ENCODE measurements around the gene PLCD1.
A peak's percentile ranks its signal among the peaks of the same experiment; 100 is the strongest.

PLCD1 gene

GRCh38 chr3:37993820-37994638, 35.4 kb downstream of the PLCD1 start:
- H3K79me2 ChIP-seq (ENCODE audit: low read length) = no peaks in the 10 kb centered on the region
- H3K9me3 ChIP-seq (replicated peaks; ENCODE audit: insufficient read depth, low read length) = no peaks in the 10 kb centered on the region
- peak; percentile 69 for DNase-seq
- H3K4me1 ChIP-seq (ENCODE audit: low read length) = peaks cover 26% of the 10 kb centered on the region
- H2AFZ ChIP-seq (ENCODE audit: low read length) = peak overlapping the region; percentile 96
- H3K27ac ChIP-seq (ENCODE audit: low read length) = peak overlapping the region; percentile 7; the same call in 1 of the 2 replicates
- peak overlapping the region; percentile 86 for H3K4me3 ChIP-seq (ENCODE audit: low read length)
- H3K9me2 ChIP-seq (replicated peaks; ENCODE audit: insufficient read depth, low read length) = no peaks in the 10 kb centered on the region
- H3K27me3 ChIP-seq (replicated peaks; ENCODE audit: insufficient read depth, low read length) = no peaks in the 10 kb centered on the region; the same call in 1 of the 2 replicates
- peak overlapping the region; percentile 67 for H3K4me2 ChIP-seq (ENCODE audit: low read depth, low read length)
- 0 out of 2 replicates have a peak, but pooled peaks cover 5% of the 10 kb centered on the region for H3F3A ChIP-seq (ENCODE audit: insufficient read depth, low read length)
- no peak for TF ChIP-seq EZH2phosphoT487 (IDR thresholded peaks at IDR 0.05; ENCODE audit: low read length)
- no peak for TF ChIP-seq EZH2 (optimal IDR thresholded peaks at IDR 0.05; ENCODE audit: low read depth, low read length)
- no peaks in the 10 kb centered on the region for H4K20me1 ChIP-seq (ENCODE audit: insufficient read depth, low read length)
- no peaks in the 10 kb centered on the region for H3K36me3 ChIP-seq (replicated peaks; ENCODE audit: insufficient read depth, low read length)
- peak overlapping the region; percentile 75 for H3K9ac ChIP-seq (ENCODE audit: low read length)

GRCh38 chr3:37993460-37993819, 36.0 kb downstream of the PLCD1 start:
- no peaks in the 10 kb centered on the region for H3K36me3 ChIP-seq (replicated peaks; ENCODE audit: insufficient read depth, low read length)
- peak overlapping the region; percentile 96 for H2AFZ ChIP-seq (ENCODE audit: low read length)
- no peaks in the 10 kb centered on the region for H4K20me1 ChIP-seq (ENCODE audit: insufficient read depth, low read length)
- no peaks in the 10 kb centered on the region for H3K79me2 ChIP-seq (ENCODE audit: low read length)
- TF ChIP-seq EZH2 (optimal IDR thresholded peaks at IDR 0.05; ENCODE audit: low read depth, low read length) (no peak), CTCF (IDR thresholded peaks at IDR 0.05; ENCODE audit: low read length) (no peak), EZH2phosphoT487 (IDR thresholded peaks at IDR 0.05; ENCODE audit: low read length) (no peak)
- peaks cover 23% of the 10 kb centered on the region for H3K4me1 ChIP-seq (ENCODE audit: low read length)
- H3K4me3 ChIP-seq (ENCODE audit: low read length) = peak overlapping the region; percentile 86
- H3K27ac ChIP-seq (ENCODE audit: low read length) = no peak overlapping the region
- no peaks in the 10 kb centered on the region; the same call in 1 of the 2 replicates for H3K27me3 ChIP-seq (replicated peaks; ENCODE audit: insufficient read depth, low read length)
- H3K9ac ChIP-seq (ENCODE audit: low read length) = peak overlapping the region; percentile 75; the same call in 1 of the 2 replicates
- peak overlapping the region; percentile 67 for H3K4me2 ChIP-seq (ENCODE audit: low read depth, low read length)
- no peaks in the 10 kb centered on the region for H3K9me3 ChIP-seq (replicated peaks; ENCODE audit: insufficient read depth, low read length)
- H3K9me2 ChIP-seq (replicated peaks; ENCODE audit: insufficient read depth, low read length) = no peaks in the 10 kb centered on the region
- no peak for DNase-seq
- 0 out of 2 replicates have a peak, but pooled peaks cover 5% of the 10 kb centered on the region for H3F3A ChIP-seq (ENCODE audit: insufficient read depth, low read length)

- H3F3A ChIP-seq (ENCODE audit: insufficient read depth, low read length) = 0 out of 2 replicates have a peak, but pooled peaks cover 5% of the 10 kb centered on the region
- no peaks in the 10 kb centered on the region for H3K9me2 ChIP-seq (replicated peaks; ENCODE audit: insufficient read depth, low read length)
- TF ChIP-seq EZH2phosphoT487 (IDR thresholded peaks at IDR 0.05; ENCODE audit: low read length) (no peak), EZH2 (optimal IDR thresholded peaks at IDR 0.05; ENCODE audit: low read depth, low read length) (no peak), CTCF (IDR thresholded peaks at IDR 0.05; ENCODE audit: low read length) (no peak)
- H3K4me1 ChIP-seq (ENCODE audit: low read length) = peaks cover 19% of the 10 kb centered on the region
- no peak for DNase-seq
- H3K36me3 ChIP-seq (replicated peaks; ENCODE audit: insufficient read depth, low read length) = no peaks in the 10 kb centered on the region
- H3K27ac ChIP-seq (ENCODE audit: low read length) = no peak overlapping the region
- H4K20me1 ChIP-seq (ENCODE audit: insufficient read depth, low read length) = no peaks in the 10 kb centered on the region
- H3K4me3 ChIP-seq (ENCODE audit: low read length) = no peak overlapping the region; the same call in 1 of the 2 replicates
- H2AFZ ChIP-seq (ENCODE audit: low read length) = peak overlapping the region; percentile 96
- H3K4me2 ChIP-seq (ENCODE audit: low read depth, low read length) = no peak overlapping the region
- H3K9ac ChIP-seq (ENCODE audit: low read length) = no peak overlapping the region
- no peaks in the 10 kb centered on the region for H3K9me3 ChIP-seq (replicated peaks; ENCODE audit: insufficient read depth, low read length)
- no peaks in the 10 kb centered on the region; the same call in 1 of the 2 replicates for H3K27me3 ChIP-seq (replicated peaks; ENCODE audit: insufficient read depth, low read length)
- H3K79me2 ChIP-seq (ENCODE audit: low read length) = no peaks in the 10 kb centered on the region
These were observed 36.4 kb downstream of the PLCD1 start for GRCh38 chr3:37993067-37993455.

All from MM.1S (cell line).